EL (cell line): ENCODE results near the gene BMPR1B.
"Not testable (repeated sequence)": the region's sequence is repeated elsewhere in the genome, so short reads cannot be mapped to it uniquely, and the experiment has no call there.

Experiments used
- DNase-seq: peaks from one replicate; pipeline ENCODE4 v3.0.0-alpha.2; 2016

The BMPR1B gene

GRCh38 chr4:94841166-94841863 is 83.6 kb downstream of the BMPR1B start:
- not testable (repeated sequence) for DNase-seq

GRCh38 chr4:94841864-94842221 is 84.1 kb downstream of the BMPR1B start:
- no peak for DNase-seq

DNA sequence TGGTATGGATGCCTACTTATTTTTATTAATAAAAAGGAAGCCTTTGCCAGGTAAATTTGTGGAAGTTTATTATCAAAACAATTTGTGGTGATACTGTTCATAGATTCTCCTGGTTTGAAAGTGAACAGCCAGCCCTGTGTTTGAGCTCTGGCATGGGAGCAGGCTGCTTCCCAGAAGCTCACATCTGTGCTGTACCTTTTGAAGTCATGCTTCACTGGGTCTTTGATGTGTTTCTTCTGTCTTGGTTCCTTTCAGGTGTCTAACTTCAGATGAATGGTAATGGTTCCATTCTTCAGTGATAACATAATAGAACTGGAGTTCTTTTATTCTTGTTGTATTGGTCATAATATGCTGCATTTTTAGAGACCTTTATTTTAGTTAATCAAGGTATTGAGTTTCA is 85.5 kb downstream of the BMPR1B start:
- DNase-seq, result no peak

DNA sequence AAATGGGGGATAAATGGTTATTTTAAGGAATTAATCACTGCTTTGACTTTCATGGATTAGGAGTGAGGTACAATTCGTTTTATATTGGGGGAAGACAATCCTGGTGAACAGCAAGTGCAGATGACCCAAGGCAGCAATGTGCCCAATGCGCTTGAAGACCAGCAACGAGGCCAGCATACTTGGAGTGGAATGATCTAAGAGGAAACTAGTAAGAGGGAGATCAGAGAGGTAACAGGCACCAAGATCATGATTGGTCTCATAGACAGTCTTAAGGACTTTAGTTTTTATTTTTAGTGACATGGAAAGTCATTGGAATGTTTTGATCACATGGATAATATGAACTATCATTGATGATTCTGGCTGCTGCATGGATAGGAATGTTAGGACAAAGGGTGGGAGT is 90.6 kb downstream of the BMPR1B start:
- no peak for DNase-seq

- DNase-seq, result no peak
These were observed 92.1 kb downstream of the BMPR1B start for GRCh38 chr4:94849901-94850300.

DNA sequence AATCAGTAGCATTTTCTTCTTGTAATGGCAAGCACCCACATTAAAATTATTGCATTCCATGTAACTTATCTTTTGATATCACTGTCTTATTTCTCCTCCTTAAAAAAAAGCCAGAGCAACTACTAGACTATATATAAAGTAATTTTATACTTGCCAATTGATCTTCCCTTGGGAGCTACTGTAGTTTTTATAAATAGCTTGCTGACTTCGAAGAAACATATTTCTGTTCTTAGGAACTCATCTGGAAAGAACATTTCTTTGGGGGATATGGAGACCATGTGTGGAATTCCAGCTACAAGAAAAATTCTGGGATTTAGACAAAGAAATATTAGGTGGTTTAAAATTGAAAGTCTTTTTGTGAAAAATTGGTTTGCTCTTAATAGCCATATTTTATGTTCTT is 94.9 kb downstream of the BMPR1B start:
- DNase-seq, result no peak

- no peak for DNase-seq
These were observed 98.3 kb downstream of the BMPR1B start for GRCh38 chr4:94856030-94856429.

- DNase-seq, result no peak
These were observed 112.4 kb downstream of the BMPR1B start for GRCh38 chr4:94870146-94870545.

- no peak for DNase-seq
These were observed 114.0 kb downstream of the BMPR1B start for GRCh38 chr4:94871644-94872305.

DNA sequence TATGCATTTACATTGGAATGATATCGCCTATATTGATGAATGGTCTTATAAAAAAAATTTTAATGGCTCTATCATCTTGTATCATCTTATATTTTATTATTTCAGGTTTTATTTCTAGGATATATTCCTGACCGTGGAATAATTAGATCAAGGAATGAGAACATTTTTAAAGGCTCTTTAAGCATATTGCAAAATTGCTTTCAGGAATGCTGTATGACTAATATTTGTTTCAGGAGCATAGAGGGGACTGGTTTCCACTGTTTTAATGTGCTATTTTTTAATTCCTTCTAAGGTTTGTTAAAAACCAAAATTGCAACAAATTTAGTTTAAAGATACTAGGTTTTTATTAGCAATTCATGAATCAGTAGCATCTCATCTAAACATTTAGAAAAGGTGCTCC is 120.2 kb downstream of the BMPR1B start:
- no peak for DNase-seq

DNA sequence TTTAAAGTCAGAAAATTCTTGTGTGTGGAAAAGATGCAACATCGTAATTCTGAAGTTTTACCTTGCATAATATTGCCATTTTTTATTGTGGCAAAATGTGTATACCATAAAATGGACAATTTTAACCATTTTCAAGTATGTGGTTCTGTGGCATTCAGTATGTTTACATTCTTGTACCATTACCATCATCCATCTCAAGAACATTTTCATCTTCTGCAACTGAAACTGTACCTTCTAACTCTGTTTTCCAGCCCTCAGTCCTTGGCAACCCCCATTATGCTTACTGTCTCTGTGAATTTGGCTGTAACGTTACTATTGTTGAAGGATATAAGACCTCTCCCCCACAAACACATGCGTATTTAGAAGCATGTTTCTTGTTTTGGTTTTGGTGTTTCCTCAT is 123.2 kb downstream of the BMPR1B start:
- DNase-seq, result no peak

DNA sequence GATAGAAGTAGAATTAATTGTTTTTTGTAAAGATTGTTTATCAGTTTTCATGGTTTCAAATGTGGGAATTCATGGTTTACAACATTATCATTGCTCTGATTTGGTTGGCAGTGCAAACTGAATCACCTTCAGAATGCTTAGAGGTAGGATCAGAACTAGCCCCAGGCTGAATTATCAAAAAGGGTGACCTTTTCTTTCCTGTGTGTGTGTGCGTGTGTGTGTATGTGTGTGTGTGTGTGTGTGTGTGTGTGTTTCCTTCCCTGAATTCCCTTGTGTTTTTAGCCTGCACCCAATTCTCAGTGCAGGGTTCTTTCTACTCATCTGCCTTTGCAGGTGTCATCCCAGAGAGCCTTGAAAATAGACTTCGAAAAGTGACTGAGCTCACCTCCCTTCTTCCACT is 125.0 kb downstream of the BMPR1B start:
- no peak for DNase-seq

DNA sequence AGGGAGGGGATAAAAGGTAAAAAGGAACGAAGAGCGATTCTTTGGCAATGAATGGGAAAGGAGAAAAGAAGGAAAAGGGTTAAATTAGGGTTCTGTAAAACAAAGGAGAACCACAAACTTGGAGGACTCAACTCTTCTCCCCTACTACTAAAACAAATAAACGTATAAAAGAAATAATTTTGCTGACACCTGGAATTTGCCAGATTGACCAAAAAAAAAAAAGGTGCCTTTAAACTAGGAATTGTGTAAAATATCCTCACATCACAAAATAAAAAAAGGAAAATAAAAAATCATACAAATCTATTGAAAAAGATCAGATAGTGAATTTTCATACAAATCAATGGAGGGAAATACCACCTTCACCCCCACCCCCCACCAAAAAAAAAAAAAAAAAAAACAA is 129.3 kb downstream of the BMPR1B start:
- DNase-seq, result no peak

GRCh38 chr4:94889523-94889922 is 131.8 kb downstream of the BMPR1B start:
- no peak for DNase-seq

GRCh38 chr4:94889946-94890345 is 132.2 kb downstream of the BMPR1B start:
- DNase-seq, result no peak

DNA sequence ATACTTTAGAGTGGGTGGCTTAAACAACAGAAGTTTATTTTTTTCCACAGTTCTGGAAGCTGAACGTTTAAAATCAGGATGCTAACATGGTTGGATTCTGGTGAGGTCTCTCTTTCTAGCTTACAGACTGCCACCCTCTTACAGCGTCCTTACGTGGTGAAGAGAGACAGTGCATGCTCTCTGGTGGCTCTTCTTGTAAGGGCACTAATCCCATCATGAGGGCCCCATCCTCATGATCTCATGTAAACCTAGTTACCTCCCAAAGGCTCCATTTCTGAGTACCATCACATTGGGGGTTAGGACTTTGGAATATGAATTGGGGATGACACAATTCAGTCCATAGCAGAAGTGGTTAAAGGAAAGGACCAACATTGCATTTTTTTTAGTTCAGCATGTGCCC is 132.8 kb downstream of the BMPR1B start:
- DNase-seq, result no peak

- DNase-seq, result no peak
These were observed 134.3 kb downstream of the BMPR1B start for GRCh38 chr4:94892051-94892450.

DNA sequence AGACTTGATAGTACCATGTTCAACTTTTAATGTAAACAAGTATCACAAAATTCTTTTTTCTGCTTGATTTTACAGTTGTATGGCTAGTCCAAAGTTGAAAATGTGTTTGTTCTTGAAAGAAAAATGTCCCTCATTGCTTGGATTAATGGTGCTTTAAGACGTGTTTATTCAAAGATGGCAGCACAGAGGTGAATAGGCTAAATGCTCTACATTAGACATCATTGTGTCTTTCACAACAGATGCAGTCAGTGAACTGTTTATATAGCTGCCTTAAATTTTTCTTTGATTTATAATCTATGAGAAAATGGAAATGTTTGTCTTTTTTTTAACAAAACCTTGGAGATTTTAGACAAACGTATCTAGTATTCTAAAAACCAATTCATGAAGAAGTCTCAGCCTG is 137.3 kb downstream of the BMPR1B start:
- no peak for DNase-seq

DNA sequence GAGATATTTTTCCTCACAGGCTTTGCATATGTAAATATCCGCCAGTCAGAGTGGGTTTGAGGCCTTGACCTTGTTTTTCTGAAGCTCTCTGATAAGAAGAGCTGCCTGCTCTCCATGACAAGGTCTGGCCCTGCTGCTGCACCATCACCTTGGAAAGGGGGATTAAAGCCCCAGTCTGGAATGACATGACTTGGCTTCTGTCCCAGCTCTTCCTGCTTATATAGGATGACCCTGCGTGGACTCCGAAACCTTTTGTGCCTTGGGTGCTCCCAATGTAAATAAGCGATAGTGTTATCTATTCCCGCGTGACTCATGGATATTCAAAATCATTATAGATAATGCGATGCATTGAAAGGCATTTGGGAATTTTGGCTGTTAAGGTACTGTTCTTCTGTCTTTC is 139.3 kb downstream of the BMPR1B start:
- no peak for DNase-seq

DNA sequence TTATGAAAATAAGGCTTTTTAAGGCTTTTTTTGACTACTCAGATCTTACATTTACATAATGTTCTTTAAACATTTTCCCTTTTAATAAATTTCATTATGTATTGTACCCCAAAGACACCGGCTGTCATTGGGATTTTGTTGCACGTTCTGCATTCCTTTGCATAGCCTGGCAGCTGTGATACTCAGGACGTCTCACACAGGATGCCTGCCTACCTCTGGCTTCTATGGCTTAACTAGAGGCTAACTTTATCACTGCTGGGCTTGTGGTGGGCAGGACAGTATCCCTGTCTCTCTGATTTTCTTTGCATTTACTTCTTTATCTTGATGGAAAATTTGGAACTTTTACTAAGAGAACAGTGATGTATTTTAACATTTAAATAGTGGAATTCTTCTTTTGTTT is 147.8 kb downstream of the BMPR1B start:
- no peak for DNase-seq

DNA sequence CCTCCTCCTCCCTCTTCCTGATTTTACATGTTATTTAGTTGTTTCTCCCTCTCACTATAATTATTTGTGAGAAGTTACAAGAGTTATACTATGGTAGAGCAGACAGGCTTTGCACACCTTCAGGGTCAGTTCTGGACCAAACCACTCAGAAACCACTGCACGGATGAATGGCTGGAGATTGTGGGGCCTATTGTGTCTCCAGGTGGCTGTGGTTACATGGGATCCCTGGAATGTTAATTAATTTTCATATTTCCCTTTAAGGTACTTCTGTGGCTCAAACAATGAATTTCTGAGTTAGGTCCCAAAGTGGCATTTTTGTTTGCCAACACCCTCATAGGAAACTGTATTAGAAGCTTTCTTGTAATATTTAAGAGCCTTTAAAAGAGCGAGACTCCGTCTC is 151.9 kb downstream of the BMPR1B start:
- no peak for DNase-seq

GRCh38 chr4:94911106-94911505 is 153.4 kb downstream of the BMPR1B start:
- DNase-seq, result no peak

- no peak for DNase-seq
These were observed 154.9 kb downstream of the BMPR1B start for GRCh38 chr4:94912606-94913005.

- DNase-seq, result no peak
These were observed 155.6 kb downstream of the BMPR1B start for GRCh38 chr4:94913316-94913715.

DNA sequence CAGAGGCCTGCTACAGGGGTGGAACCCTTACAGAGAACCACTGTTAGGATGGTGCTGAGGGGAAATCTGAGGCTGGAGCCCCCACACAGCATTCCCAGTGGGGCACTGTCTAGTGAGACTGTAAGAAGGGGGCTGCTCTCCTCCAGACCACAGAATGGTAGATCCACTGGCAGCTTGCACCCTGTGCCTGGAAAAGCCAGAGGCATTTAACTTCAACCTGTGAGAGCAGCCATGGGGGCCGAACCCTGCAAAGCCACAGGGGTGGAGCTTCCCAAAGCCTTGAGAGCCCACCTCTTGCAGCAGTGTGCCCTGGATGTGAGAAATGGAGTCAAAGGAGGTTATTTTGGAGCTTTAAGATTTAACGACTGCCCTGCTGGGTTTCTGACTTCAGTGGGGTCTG is 159.4 kb downstream of the BMPR1B start:
- DNase-seq, result no peak
